ENCODE measurements around the gene KLHDC8A.

KLHDC8A gene

DNA sequence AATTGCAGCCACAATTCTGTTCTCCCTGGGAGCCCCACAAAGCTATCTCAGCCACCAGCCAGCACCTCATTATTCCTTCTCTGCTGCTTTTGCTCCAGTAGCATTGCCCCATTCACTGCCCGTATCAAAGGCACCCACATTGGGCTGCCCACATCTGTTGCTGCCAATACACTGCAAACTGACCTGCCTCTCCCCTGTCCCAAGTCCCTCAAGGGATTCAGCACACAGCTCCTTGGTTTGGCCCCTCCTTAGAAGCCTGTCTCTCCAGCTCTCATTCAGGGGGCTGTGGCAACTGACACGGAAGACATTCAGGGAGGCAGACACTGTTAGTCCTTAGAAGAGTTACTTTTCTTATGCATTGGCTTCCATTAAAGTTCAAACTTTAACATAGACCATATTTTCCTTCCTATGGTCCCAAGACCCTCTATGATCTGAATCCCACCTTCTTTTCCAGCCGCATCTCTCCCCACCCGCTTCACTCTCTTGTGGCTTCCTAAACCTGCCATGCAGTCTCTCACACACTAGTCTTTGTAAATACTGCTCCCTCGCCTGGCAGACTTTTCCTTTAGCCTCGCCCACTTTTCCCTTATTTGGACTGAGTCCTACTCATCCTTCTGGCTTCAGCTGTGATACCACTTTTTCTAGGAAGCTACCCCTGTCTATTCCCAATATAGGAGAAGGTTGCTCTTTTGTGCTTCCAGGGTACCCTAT lies 19.3 kb upstream of the KLHDC8A start:
- no peak overlapping the region for H4K91ac ChIP-seq (ENCODE audit: low read depth, low read length, poor library complexity)
- H2BK12ac ChIP-seq (ENCODE audit: low read length) = peak overlapping the region; percentile 95
- peak overlapping the region; percentile 58 for H3K27ac ChIP-seq (replicated peaks; ENCODE audit: low read length)
- H3K4me1 ChIP-seq (ENCODE audit: control insufficient read depth in 2 of 2, insufficient read depth in 1 of 2, low read depth in 1 of 2, low read length in 2 of 2) = peaks cover 8 to 27% of the 10 kb centered on the region in 2 donors
- no peak overlapping the region for H3K14ac ChIP-seq (ENCODE audit: low read length)
- H4K8ac ChIP-seq (ENCODE audit: low read depth, low read length) = no peak overlapping the region
- H3K9me3 ChIP-seq (replicated peaks in 1 of 2; ENCODE audit: control insufficient read depth in 2 of 2, insufficient read depth in 1 of 2, low read depth in 1 of 2, low read length in 2 of 2) = no peaks in the 10 kb centered on the region
- H3K4me3 ChIP-seq (ENCODE audit: low read length in 2 of 2) = no peak overlapping the region
- H2AK5ac ChIP-seq (ENCODE audit: low read depth, low read length) = no peak overlapping the region
- H3K23ac ChIP-seq (ENCODE audit: low read depth, low read length, poor library complexity) = no peak overlapping the region
- H2AFZ ChIP-seq (ENCODE audit: low read length) = peak overlapping the region; percentile 79
- no peak overlapping the region for H2BK5ac ChIP-seq (ENCODE audit: low read length)
- H3K79me1 ChIP-seq (ENCODE audit: low read depth, low read length) = no peaks in the 10 kb centered on the region
- H3K27me3 ChIP-seq (ENCODE audit: control insufficient read depth in 3 of 3, insufficient read depth in 3 of 3, low read depth in 1 of 3, low read length in 3 of 3) = peaks cover 0 to 39% (median 0%) of the 10 kb centered on the region in 3 experiments
- H3K9ac ChIP-seq (ENCODE audit: low read depth, low read length, poor library complexity) = no peak overlapping the region
- no peak overlapping the region for H2BK15ac ChIP-seq (ENCODE audit: low read length)
- no CpG with 5 or more reads among the region's 6 CpGs for WGBS, 2 donors (ENCODE audit: extremely low coverage in 2 of 2, insufficient read length in 2 of 2, insufficient replicate concordance in 1 of 2)
- DNase-seq (ENCODE audit: low spot score) = peak; percentile 49
- H2BK120ac ChIP-seq (ENCODE audit: low read depth, low read length) = no peak overlapping the region
- no peaks in the 10 kb centered on the region for H3K36me3 ChIP-seq (replicated peaks in 1 of 2; ENCODE audit: control insufficient read depth in 2 of 2, insufficient read depth in 2 of 2, low read length in 2 of 2)
- peak overlapping the region; percentile 91 for H3K18ac ChIP-seq (ENCODE audit: low read length)
- H3K4ac ChIP-seq (ENCODE audit: low read length) = no peak overlapping the region
- H3K4me2 ChIP-seq (ENCODE audit: insufficient read depth, low read length, poor library complexity, severe bottlenecking) = peak overlapping the region; percentile 30

DNA sequence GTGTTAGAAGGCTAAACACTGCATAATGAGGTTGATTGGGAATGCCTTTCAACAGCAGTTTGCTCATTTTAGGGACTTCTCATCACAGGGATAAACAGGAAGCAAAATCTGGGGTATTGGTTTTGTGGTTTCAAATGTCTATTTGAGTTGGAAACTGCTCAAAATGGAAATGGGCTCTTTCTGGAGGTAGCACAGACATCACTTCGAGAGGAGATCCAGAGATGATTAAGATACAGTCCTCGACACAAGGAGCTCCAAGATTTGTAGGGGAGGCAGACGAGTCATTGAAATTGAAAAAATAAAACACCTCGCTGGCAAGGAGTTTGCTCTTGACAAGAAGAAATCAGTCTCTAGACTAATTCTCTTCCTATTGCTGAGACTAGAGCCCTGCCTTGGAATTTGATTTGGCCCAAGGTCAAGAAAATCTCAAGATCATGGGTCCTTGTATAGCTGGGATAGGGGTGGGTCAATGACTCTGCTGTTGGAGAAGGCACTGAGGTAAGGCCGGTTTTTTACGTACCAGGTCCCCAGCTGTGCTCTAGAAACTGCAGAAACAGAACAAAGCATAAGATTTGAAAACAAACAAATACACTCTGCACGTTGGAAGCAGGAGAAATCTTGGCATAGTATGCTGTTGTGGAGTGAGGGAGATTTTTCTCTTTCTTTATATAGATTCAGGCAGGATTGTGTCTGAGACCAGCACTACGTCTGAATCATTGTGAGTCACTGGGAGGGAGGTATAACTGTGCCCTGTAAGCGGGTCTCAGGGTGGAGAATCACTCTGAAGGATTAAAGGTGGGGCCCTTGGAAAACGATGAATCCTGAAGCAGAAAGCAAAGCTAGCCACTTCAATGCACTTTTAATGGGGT lies 17.7 kb upstream of the KLHDC8A start:
- H3K23ac ChIP-seq (ENCODE audit: low read depth, low read length, poor library complexity) = no peak overlapping the region
- peaks cover 0 to 54% (median 0%) of the 10 kb centered on the region in 3 experiments for H3K27me3 ChIP-seq (ENCODE audit: control insufficient read depth in 3 of 3, insufficient read depth in 3 of 3, low read depth in 1 of 3, low read length in 3 of 3)
- H2BK5ac ChIP-seq (ENCODE audit: low read length) = no peak overlapping the region
- H2BK120ac ChIP-seq (ENCODE audit: low read depth, low read length) = no peak overlapping the region
- H3K9me3 ChIP-seq (replicated peaks in 1 of 2; ENCODE audit: control insufficient read depth in 2 of 2, insufficient read depth in 1 of 2, low read depth in 1 of 2, low read length in 2 of 2) = no peaks in the 10 kb centered on the region
- no peak for DNase-seq (ENCODE audit: low spot score)
- no peak overlapping the region for H3K14ac ChIP-seq (ENCODE audit: low read length)
- H3K18ac ChIP-seq (ENCODE audit: low read length) = no peak overlapping the region
- no peak overlapping the region for H4K91ac ChIP-seq (ENCODE audit: low read depth, low read length, poor library complexity)
- H3K9ac ChIP-seq (ENCODE audit: low read depth, low read length, poor library complexity) = no peak overlapping the region
- no peak overlapping the region for H3K27ac ChIP-seq (replicated peaks; ENCODE audit: low read length)
- no peak overlapping the region for H2BK12ac ChIP-seq (ENCODE audit: low read length)
- H3K4me2 ChIP-seq (ENCODE audit: insufficient read depth, low read length, poor library complexity, severe bottlenecking) = no peak overlapping the region
- H2AFZ ChIP-seq (ENCODE audit: low read length) = no peak overlapping the region
- no peak overlapping the region for H4K8ac ChIP-seq (ENCODE audit: low read depth, low read length)
- no peak overlapping the region for H2BK15ac ChIP-seq (ENCODE audit: low read length)
- H3K4me3 ChIP-seq (ENCODE audit: low read length in 2 of 2) = no peak overlapping the region
- WGBS, 2 donors (ENCODE audit: extremely low coverage in 2 of 2, insufficient read length in 2 of 2, insufficient replicate concordance in 1 of 2) = no CpG with 5 or more reads among the region's 10 CpGs
- H3K4me1 ChIP-seq (ENCODE audit: control insufficient read depth in 2 of 2, insufficient read depth in 1 of 2, low read depth in 1 of 2, low read length in 2 of 2) = peaks cover 8 to 27% of the 10 kb centered on the region in 2 donors
- H3K36me3 ChIP-seq (replicated peaks in 1 of 2; ENCODE audit: control insufficient read depth in 2 of 2, insufficient read depth in 2 of 2, low read length in 2 of 2) = no peaks in the 10 kb centered on the region
- H3K4ac ChIP-seq (ENCODE audit: low read length) = no peak overlapping the region
- no peak overlapping the region for H2AK5ac ChIP-seq (ENCODE audit: low read depth, low read length)
- no peaks in the 10 kb centered on the region for H3K79me1 ChIP-seq (ENCODE audit: low read depth, low read length)

DNA sequence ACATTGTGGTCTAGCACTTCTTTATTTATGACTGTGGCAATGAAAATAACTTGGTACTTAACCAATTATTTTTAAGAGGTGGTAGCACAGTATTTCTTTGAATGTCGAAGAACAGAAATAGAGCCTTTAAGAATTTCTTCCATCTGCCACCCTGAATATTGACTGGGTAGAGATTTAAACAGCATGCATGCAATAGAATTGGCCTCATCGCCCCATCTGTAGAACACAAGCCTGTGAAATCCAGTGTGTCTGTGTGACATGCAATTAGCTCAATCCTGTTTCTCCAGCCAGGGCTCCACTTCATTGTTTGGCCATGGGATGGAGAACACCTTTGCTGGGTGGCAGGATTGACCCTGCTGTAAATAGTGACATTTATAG lies 17.1 kb upstream of the KLHDC8A start:
- no peak overlapping the region for H3K14ac ChIP-seq (ENCODE audit: low read length)
- peaks cover 0 to 57% (median 0%) of the 10 kb centered on the region in 3 experiments for H3K27me3 ChIP-seq (ENCODE audit: control insufficient read depth in 3 of 3, insufficient read depth in 3 of 3, low read depth in 1 of 3, low read length in 3 of 3)
- no peak overlapping the region for H2BK5ac ChIP-seq (ENCODE audit: low read length)
- no peaks in the 10 kb centered on the region for H3K36me3 ChIP-seq (replicated peaks in 1 of 2; ENCODE audit: control insufficient read depth in 2 of 2, insufficient read depth in 2 of 2, low read length in 2 of 2)
- no peaks in the 10 kb centered on the region for H3K79me1 ChIP-seq (ENCODE audit: low read depth, low read length)
- H3K4me2 ChIP-seq (ENCODE audit: insufficient read depth, low read length, poor library complexity, severe bottlenecking) = no peak overlapping the region
- H4K91ac ChIP-seq (ENCODE audit: low read depth, low read length, poor library complexity) = no peak overlapping the region
- H2BK12ac ChIP-seq (ENCODE audit: low read length) = no peak overlapping the region
- DNase-seq (ENCODE audit: low spot score) = no peak
- no peak overlapping the region for H3K9ac ChIP-seq (ENCODE audit: low read depth, low read length, poor library complexity)
- peaks cover 8 to 27% of the 10 kb centered on the region in 2 donors for H3K4me1 ChIP-seq (ENCODE audit: control insufficient read depth in 2 of 2, insufficient read depth in 1 of 2, low read depth in 1 of 2, low read length in 2 of 2)
- H3K18ac ChIP-seq (ENCODE audit: low read length) = no peak overlapping the region
- H4K8ac ChIP-seq (ENCODE audit: low read depth, low read length) = no peak overlapping the region
- WGBS, 2 donors (ENCODE audit: extremely low coverage in 2 of 2, insufficient read length in 2 of 2, insufficient replicate concordance in 1 of 2) = no CpG with 5 or more reads among the region's 2 CpGs
- H2AK5ac ChIP-seq (ENCODE audit: low read depth, low read length) = no peak overlapping the region
- no peak overlapping the region for H2AFZ ChIP-seq (ENCODE audit: low read length)
- H2BK15ac ChIP-seq (ENCODE audit: low read length) = no peak overlapping the region
- H3K4me3 ChIP-seq (ENCODE audit: low read length in 2 of 2) = no peak overlapping the region
- no peak overlapping the region for H3K23ac ChIP-seq (ENCODE audit: low read depth, low read length, poor library complexity)
- no peaks in the 10 kb centered on the region for H3K9me3 ChIP-seq (replicated peaks in 1 of 2; ENCODE audit: control insufficient read depth in 2 of 2, insufficient read depth in 1 of 2, low read depth in 1 of 2, low read length in 2 of 2)
- H2BK120ac ChIP-seq (ENCODE audit: low read depth, low read length) = no peak overlapping the region
- H3K27ac ChIP-seq (replicated peaks; ENCODE audit: low read length) = no peak overlapping the region
- no peak overlapping the region for H3K4ac ChIP-seq (ENCODE audit: low read length)

All from neuronal stem cell (in vitro differentiated cells).